Osteoblast (primary cell): ENCODE data around the gene WDR4. TPM values are rescaled to one million over a fixed set of nuclear protein-coding genes. Genes with fewer than 3 reads are reported as not detected.

Experiments used
- DNase-seq: peaks from one replicate; pipeline ENCODE4 v3.0.0; 2011; ENCODE audit warnings: low spot score, mixed read lengths; ENCODE audit not compliant: insufficient read length; ENCODE audit errors: missing footprints
- H2AFZ ChIP-seq: 2 replicates; pipeline ENCODE4 v1.6.0; 2011; ENCODE audit warnings: mild to moderate bottlenecking, low read length
- H3K27ac ChIP-seq: 2 replicates; pipeline ENCODE4 v1.5.1; 2011; ENCODE audit warnings: mild to moderate bottlenecking, low read depth, low read length, moderate library complexity
- H3K27me3 ChIP-seq: 2 replicates; pipeline ENCODE4 v1.6.0; 2012; ENCODE audit warnings: mild to moderate bottlenecking, control low read depth, inconsistent platforms, low read length, moderate library complexity; ENCODE audit not compliant: insufficient read depth
- H3K36me3 ChIP-seq: 2 replicates; pipeline ENCODE4 v1.5.1; 2011; ENCODE audit warnings: mild to moderate bottlenecking, low read length, control low read depth, moderate library complexity; ENCODE audit not compliant: insufficient read depth
- H3K4me1 ChIP-seq: 2 replicates; pipeline ENCODE4 v1.5.1; 2011; ENCODE audit warnings: mild to moderate bottlenecking, low read length, control low read depth, moderate library complexity; ENCODE audit not compliant: insufficient read depth
- H3K4me2 ChIP-seq: 2 replicates; pipeline ENCODE4 v1.6.0; 2011; ENCODE audit warnings: mild to moderate bottlenecking, low read length; ENCODE audit not compliant: insufficient read depth
- H3K4me3 ChIP-seq: fragments of 200-600 bp; sonication (generic); 3 replicates; pipeline ENCODE4 v1.5.1; 2012; ENCODE audit warnings: mild to moderate bottlenecking, low read length, inconsistent platforms; ENCODE audit not compliant: insufficient read depth
- H3K79me2 ChIP-seq: 2 replicates; pipeline ENCODE4 v1.6.0; 2012; ENCODE audit warnings: mild to moderate bottlenecking, low read length, control low read depth, inconsistent platforms; ENCODE audit not compliant: insufficient read depth
- H3K9me3 ChIP-seq: 2 replicates; pipeline ENCODE4 v1.5.1; 2011; ENCODE audit warnings: low read depth, low read length, control low read depth
- H4K20me1 ChIP-seq: 2 replicates; pipeline ENCODE4 v1.6.0; 2012; ENCODE audit warnings: mild to moderate bottlenecking, low read length, control low read depth; ENCODE audit not compliant: insufficient read depth
- CTCF ChIP-seq: IDR thresholded peaks from 2 replicates; pipeline ENCODE4 v1.5.1; 2011; ENCODE audit warnings: mild to moderate bottlenecking, low read depth, low read length, moderate library complexity; ENCODE audit errors: extremely low read depth
- total RNA-seq: library from RNA; depleted of rRNA; stranded (reverse); fragments of >200 nt; gene quantifications from 2 replicates; pipeline ENCODE4 v1.2.3, GENCODE V29; 2012

Gene WDR4
- total RNA-seq, 1 donor: 10.1 TPM

- H3K36me3 ChIP-seq: peaks cover 66% of the 10 kb centered on the region
- no peak for TF ChIP-seq CTCF
These were observed 20.1 kb downstream of the WDR4 start for GRCh38 chr21:42858957-42859890.

GRCh38 chr21:42858185-42858847, 21.0 kb downstream of the WDR4 start:
- no peak for TF ChIP-seq CTCF
- peak; percentile 19 for DNase-seq
- H3K4me1 ChIP-seq: no peaks in the 10 kb centered on the region
- H3K27ac ChIP-seq: no peak overlapping the region
- peaks cover 21% of the 10 kb centered on the region for H4K20me1 ChIP-seq
- peaks cover 26% of the 10 kb centered on the region for H3K79me2 ChIP-seq
- no peaks in the 10 kb centered on the region for H3K27me3 ChIP-seq
- peaks cover 70% of the 10 kb centered on the region for H3K36me3 ChIP-seq
- H3K9me3 ChIP-seq: no peaks in the 10 kb centered on the region
- H3K4me2 ChIP-seq: no peak overlapping the region
- no peak overlapping the region for H3K4me3 ChIP-seq
- no peak overlapping the region for H2AFZ ChIP-seq

More at GRCh38 chr21:42858957-42859890, 20.1 kb downstream of the WDR4 start:
- Histone ChIP-seq H3K27ac (no peak overlapping the region), H3K4me1 (no peaks in the 10 kb centered on the region), H3K27me3 (no peaks in the 10 kb centered on the region), H3K9me3 (no peaks in the 10 kb centered on the region), H3K4me3 (no peak overlapping the region), H3K4me2 (no peak overlapping the region), H4K20me1 (peaks cover 23% of the 10 kb centered on the region), H3K79me2 (peaks cover 32% of the 10 kb centered on the region), H2AFZ (no peak overlapping the region)
- DNase-seq: peak; percentile 59

- peaks cover 62% of the 10 kb centered on the region for H3K36me3 ChIP-seq
- H3K4me3 ChIP-seq: no peak overlapping the region
- no peak overlapping the region for H3K27ac ChIP-seq
- peak; percentile 35 for DNase-seq
- H2AFZ ChIP-seq: no peak overlapping the region
- H3K27me3 ChIP-seq: no peaks in the 10 kb centered on the region
- no peak overlapping the region for H3K4me2 ChIP-seq
- H3K79me2 ChIP-seq: peaks cover 17% of the 10 kb centered on the region
- TF ChIP-seq CTCF: no peak
- H4K20me1 ChIP-seq: peaks cover 18% of the 10 kb centered on the region
- H3K4me1 ChIP-seq: no peaks in the 10 kb centered on the region
- H3K9me3 ChIP-seq: no peaks in the 10 kb centered on the region
These were observed 22.1 kb downstream of the WDR4 start for GRCh38 chr21:42857216-42857615.

GRCh38 chr21:42855937-42856335, 23.4 kb downstream of the WDR4 start:
- peaks cover 15% of the 10 kb centered on the region for H4K20me1 ChIP-seq
- H3K9me3 ChIP-seq: no peaks in the 10 kb centered on the region
- no peak overlapping the region for H3K27ac ChIP-seq
- no peaks in the 10 kb centered on the region for H3K27me3 ChIP-seq
- no peak overlapping the region for H3K4me2 ChIP-seq
- DNase-seq: peak; percentile 51
- H3K36me3 ChIP-seq: peaks cover 64% of the 10 kb centered on the region
- H2AFZ ChIP-seq: no peak overlapping the region
- no peaks in the 10 kb centered on the region for H3K4me1 ChIP-seq
- no peak for TF ChIP-seq CTCF
- H3K4me3 ChIP-seq: no peak overlapping the region
- H3K79me2 ChIP-seq: peaks cover 17% of the 10 kb centered on the region
